ENCODE results near the gene LRRC4C.

- TF ChIP-seq CTCF (IDR thresholded peaks at IDR 0.05; ENCODE audit: borderline replicate concordance, extremely low read depth, low read length, poor library complexity, severe bottlenecking) (no peak), EZH2 (IDR thresholded peaks at IDR 0.05; ENCODE audit: borderline replicate concordance, low read depth, low read length, severe bottlenecking) (no peak)
Observed at GRCh38 chr11:40253166-40253565, 1206.3 kb downstream of the LRRC4C start.
